RPMI7951 (cell line): Measurements from ENCODE around the gene NAT10. TPM values are rescaled to one million over a fixed set of nuclear protein-coding genes. Genes with fewer than 3 reads are reported as not detected.
"Not testable (repeated sequence)": the region's sequence is repeated elsewhere in the genome, so short reads cannot be mapped to it uniquely, and the experiment has no call there.

ENCODE experiments used
- DNase-seq: peaks from one replicate; pipeline ENCODE4 v3.0.0-alpha.2; 2012; ENCODE audit warnings: low read depth
- total RNA-seq: library from RNA; depleted of rRNA; stranded (reverse); fragments of >200 nt; shearing (Covaris generic); gene quantifications from 2 replicates; pipeline ENCODE4 v1.2.3, GENCODE V29; 2014

The NAT10 gene
- total RNA-seq, 1 experiment from 2014 or later = 20.7 TPM

DNA sequence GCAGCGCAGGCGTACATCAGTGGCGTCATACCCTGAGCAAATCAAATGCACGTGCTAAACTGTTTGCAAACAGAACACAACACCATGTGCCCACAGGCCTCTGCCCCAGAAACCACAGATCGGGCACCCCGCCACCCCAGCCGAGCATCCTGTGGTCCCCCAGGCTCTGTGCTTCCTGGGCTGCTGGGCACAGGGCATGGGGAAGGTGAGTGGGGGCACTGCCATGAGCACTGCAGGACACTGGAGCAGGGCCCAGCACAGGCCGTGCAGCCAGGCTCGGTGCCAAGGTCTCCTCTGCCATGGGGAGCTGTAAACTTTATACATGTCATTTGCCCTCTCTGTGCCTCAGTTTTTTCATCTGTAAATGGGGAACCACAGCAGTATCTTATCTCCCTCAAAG, 62.5 kb downstream of the NAT10 start:
- no peak for DNase-seq

DNA sequence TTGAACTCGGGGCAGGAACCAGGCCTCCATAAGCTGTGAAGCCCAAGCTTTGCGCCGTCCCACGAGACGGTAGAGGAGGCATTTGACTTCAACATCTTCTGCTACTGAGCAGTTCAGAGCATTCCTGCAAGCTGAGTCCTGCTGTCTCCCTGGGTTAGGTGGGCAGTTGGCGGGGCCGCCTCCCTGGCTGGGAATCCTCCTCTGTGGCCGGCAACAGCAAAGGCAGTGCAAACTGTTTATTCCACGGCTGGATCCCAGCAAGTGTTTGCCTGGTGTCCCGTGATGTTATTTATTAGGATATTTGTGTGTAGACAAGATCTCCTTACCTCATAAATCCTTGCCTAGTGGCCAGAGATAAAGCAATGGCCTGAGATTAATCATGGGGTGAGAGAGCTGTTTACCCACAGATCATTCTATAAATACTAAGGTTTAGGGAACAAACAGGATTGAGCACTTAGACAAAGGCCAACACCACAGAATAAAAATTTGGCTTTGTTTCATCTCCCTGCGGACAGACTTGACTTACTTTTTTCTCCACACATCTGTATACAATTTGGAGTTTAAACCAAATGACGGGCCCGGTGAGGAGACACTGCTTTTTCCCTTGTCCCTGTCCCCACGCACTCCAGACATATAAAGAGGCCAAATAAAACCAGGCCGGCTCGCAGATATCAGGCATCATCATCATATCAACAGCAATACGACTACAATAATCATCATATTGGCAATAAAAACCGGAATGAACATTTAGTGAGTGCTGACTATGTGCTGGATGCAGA, 63.4 kb downstream of the NAT10 start:
- DNase-seq = no peak

DNA sequence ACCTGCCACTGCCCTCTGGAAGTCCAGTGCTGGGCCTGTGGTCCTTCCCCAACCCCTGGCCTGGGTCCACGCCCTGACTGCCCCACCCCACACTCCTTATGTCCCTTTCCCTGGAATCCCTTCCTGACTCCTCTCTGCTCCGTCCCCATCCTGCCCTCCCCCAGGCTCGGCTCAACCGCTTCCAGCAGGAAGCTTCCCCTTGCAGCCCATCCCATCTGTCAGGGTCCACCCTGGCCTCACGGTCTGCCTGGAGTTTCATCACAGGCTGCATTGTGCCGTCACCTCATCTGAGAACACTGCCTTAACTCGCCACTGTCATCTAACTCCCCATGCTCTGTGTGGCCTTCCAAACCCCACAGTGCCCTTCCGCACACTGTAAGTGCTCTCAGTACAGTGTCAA, 64.3 kb downstream of the NAT10 start:
- DNase-seq = no peak

DNA sequence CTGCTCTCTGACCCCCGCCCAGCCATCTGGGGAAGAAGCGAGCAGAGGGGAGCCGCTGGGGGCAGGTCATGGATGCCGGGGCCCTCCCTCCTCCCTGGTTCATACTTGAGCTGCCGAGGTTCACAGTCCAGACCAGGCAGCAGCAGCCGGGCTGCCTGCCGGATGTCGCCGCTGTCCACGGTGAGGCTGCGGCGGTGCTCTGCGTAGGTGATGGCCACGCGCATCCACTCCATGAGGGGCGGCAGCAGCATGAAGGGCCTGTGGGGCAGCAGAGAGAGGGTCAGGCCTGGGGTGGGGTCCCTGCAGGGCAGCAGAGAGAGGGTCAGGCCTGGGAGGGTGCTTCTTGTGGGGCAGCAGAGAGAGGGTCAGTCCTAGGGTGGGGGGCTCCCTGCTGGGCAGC, 67.6 kb downstream of the NAT10 start:
- no peak for DNase-seq

DNA sequence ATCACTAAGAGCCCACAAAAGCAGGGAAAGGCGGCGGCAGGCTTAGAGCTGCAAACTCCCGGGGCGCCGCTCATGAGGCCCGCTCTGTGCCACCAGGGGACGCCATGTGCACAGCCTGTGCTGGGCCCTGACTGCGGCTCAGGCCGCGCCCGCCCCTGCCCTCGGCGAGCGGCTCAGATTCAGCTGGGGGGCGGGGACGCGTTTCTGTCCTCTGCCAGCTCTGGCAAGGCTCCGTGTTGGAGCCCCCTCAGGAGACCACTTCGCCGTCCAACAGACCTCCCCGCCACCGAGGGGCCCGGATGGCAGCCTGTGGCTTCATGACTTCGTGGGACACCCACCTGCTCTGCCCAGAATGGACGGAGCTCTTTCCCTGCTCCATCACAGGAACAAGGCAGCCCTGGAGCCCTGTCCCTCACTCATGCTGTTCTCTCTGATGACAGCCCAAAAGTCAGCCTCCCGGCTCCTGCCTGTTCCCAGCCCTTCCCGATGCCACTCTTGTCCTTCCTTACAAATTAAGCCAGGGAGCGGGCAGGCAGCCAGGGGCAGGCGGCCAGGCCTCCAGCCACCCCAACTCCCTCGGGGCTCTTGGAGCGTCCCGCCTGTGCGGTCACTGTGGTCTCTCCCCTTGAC, 69.1 kb downstream of the NAT10 start:
- DNase-seq = peak; percentile 89

DNA sequence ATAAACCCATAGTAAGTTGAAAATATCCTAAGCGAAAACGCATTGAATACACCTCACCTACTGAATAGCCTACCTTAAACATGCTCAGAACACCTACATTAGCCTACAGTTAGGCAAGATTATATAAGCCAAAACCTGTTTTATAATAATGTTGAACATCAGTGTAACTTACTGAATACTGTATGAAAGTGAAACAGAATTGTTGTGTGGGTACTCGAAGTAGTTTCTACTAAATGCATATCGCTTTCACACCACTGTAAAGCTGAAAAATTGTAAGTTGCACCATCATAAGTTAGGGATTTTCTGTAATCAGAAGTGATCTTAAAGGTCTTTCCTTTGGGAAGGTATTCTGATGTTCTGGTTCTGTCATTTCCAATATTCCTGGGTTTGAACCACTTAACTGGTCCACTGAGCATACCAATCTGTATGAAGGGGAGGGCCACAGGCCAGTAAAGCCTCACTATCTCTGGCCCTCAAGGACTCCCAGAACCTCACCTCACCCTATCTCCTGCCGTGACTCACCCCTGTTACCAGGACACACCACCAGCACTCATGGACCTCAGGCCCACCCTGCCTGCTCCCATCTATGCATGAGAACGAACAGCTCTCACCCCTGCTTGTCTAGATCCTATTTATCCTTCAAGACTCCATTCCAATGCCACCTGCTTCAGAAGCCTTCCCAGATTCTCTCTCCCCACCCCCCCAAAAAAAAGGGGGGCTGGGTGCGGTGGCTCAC, 70.0 kb downstream of the NAT10 start:
- DNase-seq = no peak

DNA sequence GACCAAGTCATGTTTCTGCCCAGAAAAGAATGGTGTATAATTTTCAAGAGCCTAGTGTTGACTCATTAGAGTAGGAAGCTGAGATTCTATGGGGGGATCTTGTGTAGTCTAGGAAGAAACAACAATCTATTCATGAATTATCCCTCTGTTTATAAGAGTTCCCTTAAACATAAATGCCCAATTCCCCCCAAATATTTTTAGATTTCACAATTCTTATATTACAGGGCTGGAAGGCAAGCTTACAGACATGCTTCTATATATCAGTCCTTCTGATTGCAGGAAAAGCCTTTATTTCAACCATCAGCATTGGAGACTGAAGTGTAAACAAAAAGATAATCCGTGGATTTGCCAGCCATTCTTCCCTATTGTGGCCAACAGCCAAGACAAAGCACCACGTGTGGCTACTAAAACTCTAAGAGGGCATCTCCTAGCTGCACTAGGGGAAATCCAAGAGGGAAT, 71.4 kb downstream of the NAT10 start:
- DNase-seq = no peak

DNA sequence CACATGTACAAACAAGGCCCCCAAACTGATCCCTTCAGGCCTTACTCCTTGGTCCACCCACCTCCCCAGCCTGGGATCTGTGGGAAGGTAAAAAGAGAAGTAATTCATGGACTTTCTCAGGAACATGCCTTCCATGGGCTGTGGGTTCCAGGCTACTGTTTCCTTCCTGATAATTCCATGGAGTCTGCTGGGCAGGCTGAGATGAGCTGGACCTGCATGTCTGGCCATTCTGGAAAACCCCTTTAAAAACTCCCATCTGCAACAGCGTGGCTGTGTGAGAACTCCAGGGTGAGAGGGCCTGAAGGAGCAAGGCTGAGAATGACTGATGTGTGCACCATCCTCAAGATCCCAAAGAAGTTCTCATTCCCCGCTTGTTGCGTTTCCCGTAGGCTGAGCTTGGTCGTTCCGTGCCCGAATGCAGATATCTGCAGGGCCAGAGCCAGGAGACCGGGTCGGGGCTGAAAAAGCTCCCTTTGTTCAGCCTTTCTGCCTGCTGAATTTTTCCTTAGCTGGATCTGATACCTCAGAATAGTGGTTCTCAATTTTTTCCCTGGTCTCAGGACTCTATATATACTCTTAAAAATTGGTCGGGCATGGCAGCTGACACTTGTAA, 72.9 kb downstream of the NAT10 start:
- DNase-seq = no peak

DNA sequence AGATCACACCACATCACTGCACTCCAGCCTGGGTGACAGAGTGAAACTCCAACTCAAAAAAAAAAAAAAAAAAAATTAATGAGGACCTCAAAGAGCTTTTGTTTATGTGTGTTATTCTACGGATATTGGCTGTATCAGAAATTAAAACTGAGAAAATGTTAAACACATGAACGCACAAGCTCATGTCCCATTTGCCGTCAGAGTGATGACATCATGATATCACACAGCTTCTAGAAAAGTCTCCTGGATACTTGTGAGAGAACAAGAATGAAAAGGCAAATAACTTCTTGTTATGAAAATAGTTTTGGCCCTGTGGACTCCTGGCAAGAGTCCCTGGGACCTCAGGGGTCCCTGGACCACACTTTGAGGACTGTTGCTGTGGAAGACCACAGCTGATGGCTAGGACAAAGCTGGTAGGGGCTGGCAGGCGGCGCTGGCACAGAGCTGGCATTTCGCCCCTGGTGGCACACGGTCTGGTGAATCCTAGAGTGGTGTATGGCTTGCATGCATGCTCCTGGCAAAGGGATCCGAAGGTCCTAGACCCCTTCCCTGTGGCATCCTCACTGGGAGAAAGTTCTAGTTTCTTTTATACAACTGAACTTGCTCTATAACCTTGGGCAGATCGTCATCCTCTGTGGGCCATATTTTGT, 73.7 kb downstream of the NAT10 start:
- no peak for DNase-seq

DNA sequence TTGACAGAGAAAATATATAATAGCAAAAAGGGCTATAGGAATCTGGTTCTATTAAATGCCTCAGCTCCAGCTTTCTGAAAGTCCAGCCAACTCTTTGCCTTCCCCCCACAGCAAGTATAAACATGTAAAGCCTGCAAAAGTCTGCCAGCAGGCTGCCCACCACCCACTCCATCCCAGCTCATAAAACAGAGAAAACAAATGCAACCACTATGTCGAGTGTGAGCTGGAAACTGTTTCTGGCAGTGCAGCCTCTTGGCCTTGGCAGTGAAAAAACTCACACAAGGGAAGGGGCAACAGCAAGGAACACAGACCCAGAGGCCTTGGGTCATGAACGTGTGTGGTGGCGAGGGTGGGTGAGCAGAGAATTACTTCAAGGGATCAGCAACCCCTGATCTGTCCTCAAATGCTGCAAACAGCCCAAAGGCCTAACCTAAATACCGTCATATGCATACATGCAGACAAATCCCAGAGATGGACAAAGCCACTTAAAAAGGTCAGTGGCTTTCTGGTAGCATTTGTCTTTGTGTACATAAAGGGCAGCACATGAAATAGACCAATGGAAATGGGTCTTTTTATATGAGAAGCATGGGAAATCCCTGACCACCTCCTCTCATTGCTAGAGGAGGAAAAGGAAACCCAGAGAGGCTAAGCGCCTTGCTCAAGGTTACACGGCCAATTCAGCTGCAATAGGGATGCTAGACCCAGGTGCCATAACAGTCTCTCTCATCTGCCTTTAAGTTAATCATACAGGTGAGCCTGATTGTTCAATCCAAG, 74.8 kb downstream of the NAT10 start:
- DNase-seq = no peak

DNA sequence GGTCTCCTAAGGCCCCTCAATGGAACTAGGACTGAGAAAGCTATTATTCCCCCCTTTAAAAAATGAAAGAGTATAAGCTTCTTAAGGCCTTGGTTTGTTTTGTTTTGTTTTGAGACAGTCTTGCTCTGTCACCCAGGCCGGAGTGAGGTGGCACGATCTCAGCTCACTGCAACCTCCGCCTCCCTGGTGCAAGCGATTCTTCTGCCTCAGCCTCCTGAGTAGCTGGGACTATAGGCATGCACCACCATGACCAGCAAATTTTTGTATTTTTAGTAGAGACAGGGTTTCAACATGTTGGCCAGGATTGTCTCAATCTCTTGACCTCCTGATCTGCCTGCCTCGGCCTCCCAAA, 75.4 kb downstream of the NAT10 start:
- DNase-seq = not testable (repeated sequence)

DNA sequence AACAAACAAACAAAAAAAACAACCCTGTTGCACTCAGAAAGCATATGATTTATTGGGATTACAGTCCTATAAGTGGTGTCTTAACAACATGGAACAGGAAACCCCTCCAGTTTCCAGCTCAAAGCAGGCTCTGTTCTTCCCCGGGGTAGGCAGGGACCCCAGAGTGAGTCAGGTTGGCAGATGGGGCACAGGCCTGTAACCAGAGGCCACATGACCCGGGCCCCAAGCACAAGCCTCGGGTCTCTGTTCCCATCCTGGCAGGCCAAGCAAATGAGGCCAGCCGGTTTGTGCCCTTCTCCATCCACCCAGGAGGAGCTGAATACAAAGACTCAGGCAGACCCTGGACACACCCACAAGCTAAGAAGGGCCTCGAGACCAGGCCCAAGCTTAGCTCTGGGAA, 75.8 kb downstream of the NAT10 start:
- DNase-seq = peak; percentile 27

DNA sequence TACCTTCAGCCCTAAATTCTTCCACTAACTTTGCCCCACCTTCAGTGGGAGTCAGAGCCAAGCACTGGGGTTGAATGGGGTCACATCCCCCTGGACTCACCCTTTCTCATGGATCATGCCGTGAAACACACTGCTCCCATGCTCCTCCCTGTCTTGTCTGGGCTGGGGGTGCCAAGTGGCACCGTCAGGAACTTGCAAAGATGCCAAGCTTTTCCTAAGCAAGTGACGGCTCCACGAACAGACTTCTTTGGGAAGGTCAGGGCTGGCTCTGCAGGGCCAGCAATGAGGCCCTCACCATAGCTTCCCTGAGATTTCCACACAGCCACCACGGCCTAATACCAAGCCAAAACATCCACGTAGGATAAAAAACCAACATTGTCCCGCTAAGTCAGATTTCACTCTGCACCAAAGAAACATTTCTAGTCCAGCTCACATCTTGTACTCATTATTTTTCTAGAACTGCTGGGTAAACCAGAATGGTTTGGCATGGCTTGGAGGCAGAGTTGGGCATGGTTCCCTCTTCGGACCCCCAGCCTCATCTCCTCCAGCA, 76.5 kb downstream of the NAT10 start:
- DNase-seq = no peak

DNA sequence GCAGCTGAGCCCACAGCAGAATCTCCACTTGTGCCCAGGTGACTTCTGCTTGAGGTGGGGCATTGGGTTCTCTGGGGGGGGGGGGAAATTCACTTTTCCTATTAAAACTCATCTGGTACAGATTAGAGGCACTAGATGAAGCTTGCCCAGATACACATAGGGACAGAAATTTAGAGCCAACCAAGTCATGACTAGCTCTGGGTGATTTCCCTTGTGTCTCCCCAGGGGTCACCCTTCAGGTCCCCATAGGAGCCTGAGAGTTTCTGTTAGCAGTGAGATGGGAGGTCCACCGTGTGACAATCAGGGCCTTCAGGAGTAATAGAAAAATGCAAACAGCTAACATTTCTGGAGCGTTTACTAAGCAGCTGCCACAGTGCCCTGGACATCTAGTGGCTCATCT, 77.0 kb downstream of the NAT10 start:
- DNase-seq = no peak

DNA sequence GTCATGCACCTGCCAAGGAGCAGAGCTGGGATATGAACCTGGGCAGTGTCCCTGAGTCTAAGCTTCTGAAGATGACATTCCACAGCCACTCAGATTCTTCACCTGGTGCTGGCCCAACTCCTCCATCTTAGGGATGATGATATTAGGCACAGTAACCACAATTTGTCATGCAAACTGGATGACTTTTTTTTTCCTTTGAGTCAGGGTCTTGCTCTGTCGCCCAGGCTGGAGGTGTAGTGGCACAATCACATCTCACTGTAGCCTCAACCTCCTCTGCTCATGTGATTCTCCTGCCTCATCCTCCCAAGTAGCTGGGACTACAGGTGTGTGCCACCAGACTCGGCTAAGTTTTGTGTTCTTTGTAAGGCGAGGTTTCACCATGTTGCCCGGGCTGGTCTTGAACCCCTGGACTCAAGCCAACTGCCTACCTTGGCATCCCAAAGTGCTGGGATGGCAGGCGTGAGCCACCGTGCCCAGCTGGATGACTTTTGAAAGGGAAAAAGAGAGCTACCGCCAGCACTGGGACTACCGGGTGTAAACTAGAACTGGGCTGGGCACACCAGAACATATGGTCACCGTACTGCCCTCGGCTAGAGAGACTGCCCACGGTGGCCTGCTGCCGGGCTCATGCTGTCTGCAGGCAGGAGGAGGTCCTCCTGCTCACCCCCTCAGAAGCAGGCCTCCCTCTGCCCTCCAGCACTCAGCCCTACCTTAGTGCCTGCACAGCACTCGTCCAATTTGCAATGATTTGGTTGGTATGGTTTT, 77.7 kb downstream of the NAT10 start:
- no peak for DNase-seq

DNA sequence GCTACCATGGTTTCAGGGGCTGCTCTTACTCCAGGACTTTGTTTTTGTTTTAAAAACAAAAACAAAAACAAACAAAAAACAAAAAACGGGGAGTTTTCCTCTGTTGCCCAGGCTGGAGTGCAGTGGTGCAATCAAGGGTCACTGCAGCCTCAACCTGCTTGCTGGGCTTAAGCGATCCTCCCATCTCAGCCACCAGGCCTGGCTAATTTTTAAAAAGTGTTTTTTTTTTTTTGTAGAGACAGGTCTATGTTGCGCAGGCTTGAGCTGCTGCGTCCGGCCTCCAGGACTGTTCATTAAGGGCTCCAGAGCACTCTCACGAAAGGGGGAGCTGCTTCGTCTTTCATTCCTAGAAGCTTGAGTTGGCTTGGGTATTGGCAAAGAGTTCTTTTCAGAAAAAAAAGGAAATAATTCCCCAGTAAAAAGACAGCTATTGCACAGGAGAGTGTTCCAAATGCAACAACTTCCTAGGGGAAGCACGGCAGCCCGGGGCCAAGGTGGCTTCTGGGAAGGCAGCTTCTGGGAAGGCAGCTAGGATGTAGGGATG, 78.5 kb downstream of the NAT10 start:
- no peak for DNase-seq

DNA sequence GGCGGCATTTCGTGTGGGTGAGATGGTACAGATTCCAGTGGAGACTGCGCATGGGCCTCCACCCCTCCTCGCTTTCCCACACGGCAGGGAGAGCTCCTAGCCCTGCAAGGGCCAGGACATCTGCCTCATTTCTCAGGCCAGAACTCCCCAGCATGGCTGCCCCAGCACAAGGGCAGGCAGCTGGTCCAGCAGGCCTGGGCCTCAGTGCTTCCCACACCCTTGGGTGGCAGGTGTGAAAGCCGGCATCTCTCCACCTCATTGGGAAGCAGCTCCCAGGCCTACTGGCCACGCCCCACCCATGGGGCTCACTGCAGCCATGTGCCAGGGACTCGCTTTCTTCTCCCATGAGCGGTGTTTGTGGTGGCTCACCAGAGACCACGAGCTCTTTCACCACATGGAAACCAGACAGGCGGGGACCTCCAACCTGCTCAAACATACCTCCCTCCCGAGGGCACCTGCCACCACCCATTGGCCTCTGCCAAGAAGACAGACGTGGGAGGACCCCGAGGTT, 79.1 kb downstream of the NAT10 start:
- no peak for DNase-seq

DNA sequence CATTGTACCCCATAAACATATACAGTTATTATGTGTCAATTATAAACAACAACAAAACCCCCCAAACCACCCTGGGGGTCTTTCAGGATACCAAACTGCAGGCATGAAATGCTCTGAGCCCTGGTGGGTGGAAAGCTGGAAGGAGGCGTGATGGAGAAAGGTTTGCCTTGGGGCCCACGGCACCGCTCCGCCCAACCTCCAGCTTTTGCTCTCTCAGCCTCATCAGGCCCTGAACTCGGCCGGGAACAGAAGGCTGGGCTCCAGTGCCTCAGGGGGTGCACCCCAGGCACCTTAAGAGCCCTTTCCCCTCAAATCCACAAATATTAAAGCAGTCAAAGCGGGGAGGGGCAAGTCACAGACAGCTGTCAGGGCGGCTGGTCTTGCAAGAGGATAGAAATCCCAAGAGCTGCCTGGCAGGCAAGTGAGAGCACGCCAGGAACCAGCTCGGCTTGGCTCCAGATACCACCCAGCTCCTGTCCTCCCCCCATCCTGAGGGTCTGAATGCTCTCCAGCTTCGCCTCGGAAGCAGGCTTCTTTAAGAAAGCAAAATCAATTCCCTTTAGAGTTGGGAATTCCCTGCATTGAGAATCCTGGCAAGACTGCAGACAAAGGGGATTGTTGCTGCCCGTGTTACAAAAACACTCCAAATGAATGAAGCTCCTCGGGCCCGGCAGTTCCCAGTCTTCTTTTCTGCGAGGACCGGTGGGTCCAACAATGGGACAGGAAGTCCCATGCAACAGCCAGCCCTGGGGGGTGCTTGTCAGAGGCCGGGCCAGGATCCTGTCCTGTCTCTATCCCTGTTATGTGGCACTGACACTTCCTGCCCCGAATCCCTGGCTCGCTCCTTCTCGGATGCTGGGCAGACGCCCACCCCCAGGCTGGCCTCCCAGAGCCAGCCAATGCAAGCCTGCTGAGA, 80.8 kb downstream of the NAT10 start:
- no peak for DNase-seq

DNA sequence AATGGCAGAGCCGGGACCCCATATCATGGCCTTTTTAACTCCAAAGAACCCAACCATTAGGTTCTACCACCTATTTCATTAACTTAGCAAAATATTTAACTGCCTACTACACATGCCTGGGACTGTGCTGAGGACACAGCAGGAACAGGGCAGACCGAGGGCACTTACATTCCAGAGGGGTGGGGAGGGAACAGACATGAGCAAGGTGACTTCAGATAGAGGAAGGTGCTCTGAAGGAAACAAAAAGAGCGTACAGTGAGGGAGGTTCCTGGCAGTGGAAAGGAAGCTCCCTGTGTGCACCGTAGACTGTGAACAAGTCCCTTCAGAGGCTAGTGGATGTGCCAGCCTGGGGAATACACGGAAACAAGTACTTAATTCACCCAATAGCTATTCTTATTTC, 82.8 kb downstream of the NAT10 start:
- no peak for DNase-seq
